Tibial nerve (tissue), 4 donors: ENCODE results near the gene DDIT3. TPM values are rescaled to one million over a fixed set of nuclear protein-coding genes. Genes with fewer than 3 reads are reported as not detected.

ENCODE experiments used
- DNase-seq, 2 donors: peaks; one replicate each; pipeline ENCODE4 v3.0.0-alpha.2; 2019; ENCODE audit warnings: low spot score in 2 of 2
- H3K27ac ChIP-seq, 4 donors: fragments of 200-600 bp; sonication (generic) in 3 of 4; one replicate each; pipeline ENCODE4 v1.5.1; 2017 to 2019; ENCODE audit warnings: mild to moderate bottlenecking in 1 of 4
- H3K27me3 ChIP-seq, 2 donors: fragments of 200-600 bp; sonication (generic) in 1 of 2; one replicate each; pipeline versions ENCODE4 v1.5.1 to v1.6.0; 2017 to 2019
- H3K36me3 ChIP-seq, 3 donors: fragments of 200-600 bp; sonication (generic); one replicate each; pipeline ENCODE4 v1.5.1; 2018 to 2019
- H3K4me1 ChIP-seq, 4 donors: fragments of 200-600 bp; sonication (generic) in 3 of 4; one replicate each; pipeline ENCODE4 v1.5.1; 2017 to 2019
- H3K4me3 ChIP-seq, 4 donors: fragments of 200-600 bp; sonication (generic) in 3 of 4; one replicate each; pipeline ENCODE4 v1.5.1; 2017 to 2019; ENCODE audit warnings: mild to moderate bottlenecking in 1 of 4, moderate library complexity in 1 of 4
- H3K9me3 ChIP-seq, 4 donors: fragments of 200-600 bp; sonication (generic) in 3 of 4; one replicate each; pipeline ENCODE4 v1.5.1; 2017 to 2019
- CTCF ChIP-seq, 5 experiments: fragments of 200-600 bp in 3 of 5; fragments of 450-650 bp in 2 of 5; sonication (generic) in 3 of 5; IDR thresholded peaks; one replicate each; pipeline ENCODE4 v1.5.1; 2016 to 2019; ENCODE audit warnings: antibody characterized with exemption in 5 of 5, mild to moderate bottlenecking in 3 of 5, moderate library complexity in 2 of 5
- EP300 ChIP-seq, 2 donors: sonication (generic); formaldehyde crosslinking; IDR thresholded peaks; one replicate each; pipeline ENCODE4 v1.6.1; 2017; ENCODE audit warnings: antibody characterized with exemption in 2 of 2, mild to moderate bottlenecking in 1 of 2
- POLR2A ChIP-seq, 2 donors: fragments of 450-650 bp; IDR thresholded peaks; one replicate each; pipeline ENCODE4 v1.6.1; 2017; ENCODE audit warnings: antibody characterized with exemption in 2 of 2, mild to moderate bottlenecking in 2 of 2, moderate library complexity in 2 of 2
- WGBS, 2 donors: methylation state at CpG; one replicate each; pipeline ENCODE4 v1.1.5; 2018; 5-methylcytosine and 5-hydroxymethylcytosine counted together
- total RNA-seq, 4 donors: library from RNA; depleted of rRNA; stranded (reverse); fragments of >200 nt; gene quantifications; one replicate each; pipeline ENCODE4 v1.1.0, GENCODE V29; 2016

Gene DDIT3
- total RNA-seq, 4 donors from 2014 or later, result 35.2 to 49.2 (median 42.1) TPM

GRCh38 chr12:57476162-57476992 is 43.9 kb downstream of the DDIT3 start:
- no peak for DNase-seq
- Histone ChIP-seq H3K9me3 (no peaks in the 10 kb centered on the region), H3K27me3 (peaks cover 3 to 62% of the 10 kb centered on the region in 2 donors), H3K4me3 (peak overlapping the region; percentile 4 to 51 (median 40)), H3K36me3 (no peaks in the 10 kb centered on the region), H3K4me1 (peaks cover 0 to 17% (median 14%) of the 10 kb centered on the region in 4 donors), H3K27ac (peak overlapping the region in 1 of 4 donors; percentile 85)
- TF ChIP-seq CTCF (IDR thresholded peaks at IDR 0.05), result peak in 2 of 5 experiments; percentile 7 to 26
- no peak for TF ChIP-seq POLR2A (IDR thresholded peaks at IDR 0.05)
- WGBS, 2 donors, result 21 to 22% methylated on average over 28 to 29 of the region's 29 CpGs

GRCh38 chr12:57475271-57476161 is 44.8 kb downstream of the DDIT3 start:
- DNase-seq, result no peak
- Histone ChIP-seq H3K4me1 (peaks cover 0 to 17% (median 14%) of the 10 kb centered on the region in 4 donors), H3K27me3 (peaks cover 3 to 66% of the 10 kb centered on the region in 2 donors), H3K27ac (no peak overlapping the region), H3K36me3 (peaks cover 0 to 3% (median 0%) of the 10 kb centered on the region in 3 donors), H3K4me3 (peak overlapping the region; percentile 4 to 51 (median 40)), H3K9me3 (no peaks in the 10 kb centered on the region)
- 7 to 12% methylated on average over 50 to 72 of the region's 84 CpGs for WGBS, 2 donors
- TF ChIP-seq POLR2A (IDR thresholded peaks at IDR 0.05) (no peak), CTCF (IDR thresholded peaks at IDR 0.05) (no peak), EP300 (IDR thresholded peaks at IDR 0.05) (no peak)

- H3K27me3 ChIP-seq, result peaks cover 3 to 66% of the 10 kb centered on the region in 2 donors
- peaks cover 0 to 10% (median 0%) of the 10 kb centered on the region in 3 donors for H3K36me3 ChIP-seq
Measured at GRCh38 chr12:57474862-57475261, 45.5 kb downstream of the DDIT3 start.

GRCh38 chr12:57474430-57474829 is 45.9 kb downstream of the DDIT3 start:
- H3K36me3 ChIP-seq, result peaks cover 0 to 14% (median 0%) of the 10 kb centered on the region in 3 donors
- no peaks in the 10 kb centered on the region for H3K9me3 ChIP-seq
- WGBS, 2 donors, result 73 to 83% methylated on average over 8 of the region's 8 CpGs
- no peak overlapping the region for H3K4me3 ChIP-seq
- peaks cover 3 to 66% of the 10 kb centered on the region in 2 donors for H3K27me3 ChIP-seq
- TF ChIP-seq CTCF (IDR thresholded peaks at IDR 0.05) (no peak), EP300 (IDR thresholded peaks at IDR 0.05) (no peak), POLR2A (IDR thresholded peaks at IDR 0.05) (no peak)
- H3K27ac ChIP-seq, result no peak overlapping the region
- DNase-seq, result no peak
- peaks cover 0 to 17% (median 14%) of the 10 kb centered on the region in 4 donors for H3K4me1 ChIP-seq

More at GRCh38 chr12:57474862-57475261, 45.5 kb downstream of the DDIT3 start:
- Histone ChIP-seq H3K27ac (no peak overlapping the region), H3K9me3 (no peaks in the 10 kb centered on the region), H3K4me1 (peaks cover 0 to 17% (median 14%) of the 10 kb centered on the region in 4 donors), H3K4me3 (peak overlapping the region in 2 of 4 donors; percentile 36 to 51)
- 75 to 79% methylated on average over 7 of the region's 7 CpGs for WGBS, 2 donors
- no peak for TF ChIP-seq POLR2A (IDR thresholded peaks at IDR 0.05)
- no peak for TF ChIP-seq EP300 (IDR thresholded peaks at IDR 0.05)
- no peak for TF ChIP-seq CTCF (IDR thresholded peaks at IDR 0.05)
- no peak for DNase-seq
